ENCODE measurements around the gene MTOR. TPM values are rescaled to one million over a fixed set of nuclear protein-coding genes. Genes with fewer than 3 reads are reported as not detected.

The MTOR gene
- total RNA-seq, 1 donor from 2014 or later = 43.6 TPM

GRCh38 chr1:11187931-11188330 is 74.4 kb downstream of the MTOR start:
- Mint-ChIP-seq H3K4me1 (ENCODE audit: low read depth, unreplicated experiment) (peaks cover 19% of the 10 kb centered on the region), H3K27ac (ENCODE audit: unreplicated experiment) (no peak overlapping the region), H3K27me3 (ENCODE audit: low read depth, unreplicated experiment) (no peaks in the 10 kb centered on the region), H3K9me3 (ENCODE audit: unreplicated experiment) (no peaks in the 10 kb centered on the region), H3K36me3 (ENCODE audit: low read depth, unreplicated experiment) (peaks cover 12% of the 10 kb centered on the region), H3K4me3 (ENCODE audit: unreplicated experiment) (no peak overlapping the region)
- Histone ChIP-seq H4K20me1 (ENCODE audit: insufficient read depth, low read length) (peaks cover 25% of the 10 kb centered on the region), H3K9me3 (ENCODE audit: insufficient read depth, low read depth, low read length) (no peaks in the 10 kb centered on the region), H3K4me1 (ENCODE audit: insufficient read depth, low read length) (no peaks in the 10 kb centered on the region), H2AFZ (ENCODE audit: low read depth, low read length) (no peak overlapping the region), H3K36me3 (ENCODE audit: insufficient read depth, low read length) (peaks cover 18% of the 10 kb centered on the region), H3K4me2 (ENCODE audit: low read length) (no peak overlapping the region), H3K27ac (ENCODE audit: low read depth, low read length) (no peak overlapping the region), H3K79me2 (ENCODE audit: insufficient read depth, low read length) (no peaks in the 10 kb centered on the region), H3K9ac (ENCODE audit: low read length) (no peak overlapping the region), H3K4me3 (ENCODE audit: insufficient read depth, low read depth, low read length) (no peak overlapping the region), H3K27me3 (ENCODE audit: insufficient read depth, low read length) (no peaks in the 10 kb centered on the region)
- FAIRE-seq = no peak
- no peak for DNase-seq (ENCODE audit: low read depth)
- TF ChIP-seq EZH2 (IDR thresholded peaks at IDR 0.05; ENCODE audit: insufficient read depth, low read length) = no peak
- TF ChIP-seq CTCF (IDR thresholded peaks at IDR 0.05; ENCODE audit: insufficient read depth, low read depth, low read length) = no peak

GRCh38 chr1:11187494-11187893 is 74.9 kb downstream of the MTOR start:
- Histone ChIP-seq H2AFZ (ENCODE audit: low read depth, low read length) (no peak overlapping the region), H3K4me2 (ENCODE audit: low read length) (no peak overlapping the region), H3K4me1 (ENCODE audit: insufficient read depth, low read length) (no peaks in the 10 kb centered on the region), H3K36me3 (ENCODE audit: insufficient read depth, low read length) (peaks cover 18% of the 10 kb centered on the region), H3K27me3 (ENCODE audit: insufficient read depth, low read length) (no peaks in the 10 kb centered on the region), H3K4me3 (ENCODE audit: insufficient read depth, low read depth, low read length) (no peak overlapping the region), H3K9me3 (ENCODE audit: insufficient read depth, low read depth, low read length) (no peaks in the 10 kb centered on the region), H3K27ac (ENCODE audit: low read depth, low read length) (no peak overlapping the region), H4K20me1 (ENCODE audit: insufficient read depth, low read length) (peaks cover 25% of the 10 kb centered on the region), H3K9ac (ENCODE audit: low read length) (no peak overlapping the region), H3K79me2 (ENCODE audit: insufficient read depth, low read length) (no peaks in the 10 kb centered on the region)
- Mint-ChIP-seq H3K27ac (ENCODE audit: unreplicated experiment) (no peak overlapping the region), H3K27me3 (ENCODE audit: low read depth, unreplicated experiment) (no peaks in the 10 kb centered on the region), H3K36me3 (ENCODE audit: low read depth, unreplicated experiment) (peaks cover 12% of the 10 kb centered on the region), H3K4me1 (ENCODE audit: low read depth, unreplicated experiment) (peaks cover 19% of the 10 kb centered on the region), H3K4me3 (ENCODE audit: unreplicated experiment) (no peak overlapping the region), H3K9me3 (ENCODE audit: unreplicated experiment) (no peaks in the 10 kb centered on the region)
- DNase-seq (ENCODE audit: low read depth) (no peak), FAIRE-seq (no peak)
- TF ChIP-seq CTCF (IDR thresholded peaks at IDR 0.05; ENCODE audit: insufficient read depth, low read depth, low read length) (no peak), EZH2 (IDR thresholded peaks at IDR 0.05; ENCODE audit: insufficient read depth, low read length) (no peak)

GRCh38 chr1:11187000-11187399 is 75.4 kb downstream of the MTOR start:
- peaks cover 22% of the 10 kb centered on the region for H4K20me1 ChIP-seq (ENCODE audit: insufficient read depth, low read length)
- TF ChIP-seq CTCF (IDR thresholded peaks at IDR 0.05; ENCODE audit: insufficient read depth, low read depth, low read length) (no peak), EZH2 (IDR thresholded peaks at IDR 0.05; ENCODE audit: insufficient read depth, low read length) (no peak)
- no peak overlapping the region for H3K4me3 Mint-ChIP-seq (ENCODE audit: unreplicated experiment)
- no peaks in the 10 kb centered on the region for H3K9me3 ChIP-seq (ENCODE audit: insufficient read depth, low read depth, low read length)
- no peaks in the 10 kb centered on the region for H3K79me2 ChIP-seq (ENCODE audit: insufficient read depth, low read length)
- no peaks in the 10 kb centered on the region for H3K27me3 ChIP-seq (ENCODE audit: insufficient read depth, low read length)
- no peak overlapping the region for H2AFZ ChIP-seq (ENCODE audit: low read depth, low read length)
- no peak overlapping the region for H3K4me3 ChIP-seq (ENCODE audit: insufficient read depth, low read depth, low read length)
- H3K27ac Mint-ChIP-seq (ENCODE audit: unreplicated experiment) = peak overlapping the region; percentile 18
- H3K4me1 ChIP-seq (ENCODE audit: insufficient read depth, low read length) = no peaks in the 10 kb centered on the region
- DNase-seq (ENCODE audit: low read depth) = no peak
- peaks cover 19% of the 10 kb centered on the region for H3K4me1 Mint-ChIP-seq (ENCODE audit: low read depth, unreplicated experiment)
- no peak overlapping the region for H3K9ac ChIP-seq (ENCODE audit: low read length)
- H3K4me2 ChIP-seq (ENCODE audit: low read length) = no peak overlapping the region
- H3K36me3 ChIP-seq (ENCODE audit: insufficient read depth, low read length) = peaks cover 18% of the 10 kb centered on the region
- peaks cover 11% of the 10 kb centered on the region for H3K36me3 Mint-ChIP-seq (ENCODE audit: low read depth, unreplicated experiment)
- H3K9me3 Mint-ChIP-seq (ENCODE audit: unreplicated experiment) = no peaks in the 10 kb centered on the region
- H3K27me3 Mint-ChIP-seq (ENCODE audit: low read depth, unreplicated experiment) = no peaks in the 10 kb centered on the region
- no peak for FAIRE-seq
- no peak overlapping the region for H3K27ac ChIP-seq (ENCODE audit: low read depth, low read length)
